Measurements from ENCODE around the gene ASCL5.

The ASCL5 gene

DNA sequence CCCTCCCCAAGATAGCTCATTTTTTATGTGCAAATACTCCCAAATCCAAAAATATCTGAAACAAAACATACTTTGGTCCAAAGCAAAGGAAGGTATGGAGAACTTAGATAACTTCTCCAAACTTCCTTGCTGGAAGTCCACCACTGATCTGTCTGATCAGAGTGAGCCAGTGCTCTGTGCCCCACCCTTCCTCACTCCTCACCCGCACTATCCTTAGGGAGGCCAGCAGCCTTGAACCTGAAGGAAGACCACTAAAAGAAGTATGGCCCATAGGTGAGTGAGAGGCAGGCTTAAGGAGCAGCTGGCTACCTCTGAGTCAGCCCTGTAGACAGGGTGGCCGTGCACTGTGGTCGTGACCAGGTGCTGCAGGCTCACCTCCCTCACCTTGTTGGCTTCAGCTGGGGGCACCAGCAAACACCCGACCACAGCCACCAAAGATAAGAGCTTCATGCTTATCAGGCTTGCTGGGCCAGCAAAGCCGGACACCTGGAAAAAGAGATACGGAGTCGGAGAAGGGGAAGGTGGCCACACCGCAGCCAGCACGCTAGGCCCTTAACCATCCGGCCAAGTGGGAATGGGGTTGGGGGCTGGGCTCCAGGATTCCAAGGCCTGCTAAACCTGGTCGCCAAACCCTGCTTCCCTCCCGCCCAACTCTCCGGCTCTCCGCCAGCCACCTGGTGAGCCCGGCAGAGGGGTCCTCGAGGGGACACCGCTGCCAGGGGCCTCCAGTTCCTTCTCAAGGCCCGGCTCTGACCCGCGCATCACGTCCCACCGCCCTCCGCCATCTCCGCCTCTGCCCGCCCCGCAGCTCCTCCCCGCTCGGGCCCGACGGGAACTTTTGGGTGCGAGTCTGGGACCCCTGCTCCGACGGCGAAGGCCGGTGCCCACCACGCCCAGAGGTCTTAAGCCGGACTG lies 26.7 kb upstream of the ASCL5 start:
- DNase-seq, result no peak

DNA sequence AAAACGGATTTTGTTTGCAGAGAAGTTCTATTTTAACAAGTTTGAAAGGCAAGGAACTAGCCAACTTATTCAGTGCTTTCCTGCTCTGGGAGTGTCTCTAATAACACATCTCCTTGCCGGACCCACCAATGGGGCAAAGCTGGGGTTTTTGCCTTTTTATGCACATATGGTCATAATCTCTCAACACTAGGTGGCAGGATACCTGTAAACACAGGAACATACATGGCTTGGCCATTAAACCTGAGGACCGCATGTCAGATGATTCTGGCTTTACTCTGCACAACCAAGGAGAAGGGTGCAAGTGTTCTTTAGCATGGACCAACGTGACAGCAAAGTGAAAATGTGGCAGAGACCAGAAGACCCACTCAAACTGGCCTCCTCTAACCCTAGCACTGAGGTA lies 22.4 kb upstream of the ASCL5 start:
- DNase-seq, result peak in 1 of 2 donors; percentile 32

DNA sequence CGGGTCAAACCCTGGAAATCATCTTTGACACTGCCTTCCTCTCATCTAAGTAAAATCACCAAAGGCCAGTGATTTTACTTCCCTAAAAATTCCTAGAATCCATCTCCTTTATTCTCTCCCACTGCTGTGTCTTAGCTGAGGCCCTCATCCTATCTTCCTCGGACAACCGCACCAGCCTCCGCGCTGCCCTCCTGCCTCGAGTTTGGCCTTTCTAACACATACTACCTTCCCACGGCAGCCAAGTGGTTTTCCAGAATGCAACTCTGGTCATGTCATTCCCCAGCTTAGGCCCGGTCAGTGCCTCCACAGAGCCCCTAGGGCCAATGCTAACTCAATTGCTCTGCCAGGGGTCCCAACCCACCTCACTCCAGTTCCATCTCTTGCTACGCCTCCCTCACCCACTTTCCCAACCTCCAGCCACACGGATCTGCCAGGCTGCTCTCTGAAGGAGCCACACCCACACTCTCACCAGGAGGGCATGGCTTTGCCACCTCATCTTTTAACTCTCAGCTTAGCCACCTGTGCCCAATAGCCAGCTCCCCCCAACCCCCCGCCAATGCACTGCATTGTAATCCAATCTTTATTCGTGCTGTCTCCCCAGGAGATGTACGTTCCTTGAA lies 20.5 kb upstream of the ASCL5 start:
- no peak for DNase-seq

DNA sequence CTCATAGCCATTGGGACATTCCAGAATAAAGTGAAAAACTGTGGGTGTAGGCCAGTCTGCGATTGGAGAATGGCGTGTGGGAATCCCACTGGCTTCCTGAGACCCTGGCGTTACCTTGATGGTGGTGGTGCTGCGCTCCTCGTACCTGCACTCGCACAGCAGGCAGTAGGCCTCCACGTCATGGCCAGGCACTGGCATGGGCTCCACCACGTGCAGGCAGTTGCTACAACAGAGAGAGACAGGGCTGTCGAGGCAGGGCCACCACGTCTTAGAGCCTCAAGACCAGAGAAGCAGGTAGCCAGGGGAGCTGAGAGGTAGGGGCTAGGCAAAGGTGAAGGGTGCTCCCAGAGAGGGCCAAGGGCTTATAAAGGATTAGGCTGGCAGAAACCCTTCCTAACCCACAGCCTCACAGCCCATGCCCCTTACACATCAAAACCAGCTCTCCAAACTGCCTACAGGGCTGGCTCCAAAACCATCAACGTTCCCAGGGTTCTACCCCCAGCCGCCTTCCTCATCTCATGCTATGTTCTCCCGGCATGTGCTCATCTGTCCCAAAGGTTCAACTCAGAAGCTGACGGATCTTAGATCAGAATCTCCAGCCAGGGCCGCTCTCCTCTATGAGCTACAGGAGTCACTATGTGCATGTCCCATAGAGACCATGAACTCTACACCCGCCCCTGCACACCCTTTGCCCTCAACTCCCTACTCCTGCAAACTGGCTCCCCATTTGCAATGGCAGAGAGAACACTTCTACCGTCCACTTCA lies 19.8 kb upstream of the ASCL5 start:
- DNase-seq, result no peak

DNA sequence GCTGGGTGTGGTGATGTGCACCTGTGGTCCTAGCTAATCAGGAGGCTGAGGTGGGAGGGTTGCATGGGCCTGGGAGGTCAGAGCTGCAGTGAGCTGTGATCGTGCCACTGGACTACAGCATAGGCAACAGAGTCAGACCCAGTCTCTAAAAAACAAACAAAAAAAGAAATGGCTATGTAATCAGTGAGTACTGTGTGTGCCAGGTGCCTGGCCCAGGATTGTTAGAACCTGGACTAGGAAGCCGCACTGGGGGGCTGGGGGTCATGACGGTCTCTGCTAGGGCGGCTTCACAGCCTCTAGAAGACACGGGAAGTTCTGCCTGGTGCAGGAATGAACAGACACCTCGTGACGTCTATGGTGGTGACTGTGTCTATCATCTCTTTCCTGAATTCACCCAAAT lies 18.8 kb upstream of the ASCL5 start:
- DNase-seq, result no peak

DNA sequence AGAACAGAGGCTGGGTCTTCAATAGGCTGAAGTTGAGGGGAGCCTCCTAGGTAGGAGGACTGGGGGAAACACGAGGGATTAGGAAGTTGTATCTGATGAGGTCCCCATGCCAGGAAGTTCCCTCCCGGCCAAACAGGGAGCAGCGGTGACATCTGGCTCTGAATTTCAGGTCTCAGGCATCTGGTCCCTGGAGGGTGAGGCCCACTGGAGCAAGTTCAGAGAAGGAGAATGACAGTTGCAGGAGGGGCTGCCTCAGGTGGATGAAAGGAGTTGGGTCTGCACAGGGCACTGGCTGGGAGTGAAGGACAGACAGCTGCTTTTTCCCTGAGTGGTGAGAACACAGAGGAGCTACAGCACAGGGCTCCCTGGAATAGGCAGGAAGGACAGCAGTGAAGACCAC lies 18.1 kb upstream of the ASCL5 start:
- DNase-seq, result no peak

DNA sequence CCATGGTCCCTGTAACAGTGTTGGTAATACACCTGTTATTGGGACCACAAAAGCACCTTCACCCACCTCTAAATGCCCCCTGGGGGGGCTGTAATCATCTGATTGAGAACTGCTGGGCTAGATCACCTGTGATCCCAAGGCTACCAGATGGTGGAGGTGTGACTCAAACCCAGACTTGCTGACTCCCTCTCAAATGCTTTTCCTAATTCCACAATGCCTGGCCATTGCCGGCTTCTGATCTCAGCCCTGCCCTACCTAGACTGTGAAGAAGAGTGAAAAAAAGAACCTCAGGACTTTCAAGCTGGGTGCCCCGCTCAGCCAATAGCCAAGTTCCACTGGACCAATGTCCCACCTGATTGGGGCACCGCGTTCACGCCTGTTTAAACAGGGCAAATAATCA lies 17.7 kb upstream of the ASCL5 start:
- no peak for DNase-seq

DNA sequence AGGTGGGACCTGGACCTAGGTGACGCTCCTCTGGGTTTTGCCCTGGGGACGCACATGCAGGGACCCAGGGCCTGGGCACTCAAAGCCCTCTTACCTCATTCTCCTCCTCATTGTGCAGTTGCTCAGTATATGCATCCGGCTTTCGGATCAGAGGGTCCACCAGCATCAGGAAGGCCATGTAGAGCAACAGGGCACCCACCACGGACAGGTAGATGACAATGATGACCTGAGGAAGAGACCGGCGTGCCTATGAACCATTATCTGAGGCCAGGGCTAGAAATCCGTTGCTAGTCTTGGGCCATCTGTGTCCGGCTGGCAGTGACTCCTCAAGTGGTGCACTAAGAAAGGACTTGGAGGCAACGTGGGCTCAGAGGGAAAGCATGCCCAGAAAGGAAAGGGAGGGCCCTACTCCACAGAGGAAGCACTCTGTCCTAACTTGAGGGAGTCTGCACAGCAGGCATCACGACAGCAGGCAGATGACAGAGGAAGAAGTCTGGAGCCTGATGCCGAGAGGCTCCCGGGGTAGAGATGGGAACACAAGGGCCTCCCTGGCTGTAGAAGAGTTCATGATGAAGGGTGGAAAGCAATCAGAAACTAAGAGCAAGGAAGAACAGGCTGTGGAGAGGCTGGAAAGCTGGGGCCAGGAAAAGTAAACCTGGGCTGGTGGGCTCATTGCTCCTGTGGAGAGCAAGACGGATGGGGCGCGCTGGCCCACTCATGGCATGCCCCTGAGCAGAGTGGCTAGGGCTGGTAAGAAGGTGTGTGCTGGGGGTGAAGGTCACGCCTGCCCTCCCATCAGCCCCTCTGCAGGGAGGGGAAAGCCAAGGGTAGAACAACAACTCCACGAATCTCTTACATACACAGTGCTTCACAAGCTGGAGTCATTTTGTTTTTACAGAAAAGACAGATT lies 17.0 kb upstream of the ASCL5 start:
- no peak for DNase-seq

DNA sequence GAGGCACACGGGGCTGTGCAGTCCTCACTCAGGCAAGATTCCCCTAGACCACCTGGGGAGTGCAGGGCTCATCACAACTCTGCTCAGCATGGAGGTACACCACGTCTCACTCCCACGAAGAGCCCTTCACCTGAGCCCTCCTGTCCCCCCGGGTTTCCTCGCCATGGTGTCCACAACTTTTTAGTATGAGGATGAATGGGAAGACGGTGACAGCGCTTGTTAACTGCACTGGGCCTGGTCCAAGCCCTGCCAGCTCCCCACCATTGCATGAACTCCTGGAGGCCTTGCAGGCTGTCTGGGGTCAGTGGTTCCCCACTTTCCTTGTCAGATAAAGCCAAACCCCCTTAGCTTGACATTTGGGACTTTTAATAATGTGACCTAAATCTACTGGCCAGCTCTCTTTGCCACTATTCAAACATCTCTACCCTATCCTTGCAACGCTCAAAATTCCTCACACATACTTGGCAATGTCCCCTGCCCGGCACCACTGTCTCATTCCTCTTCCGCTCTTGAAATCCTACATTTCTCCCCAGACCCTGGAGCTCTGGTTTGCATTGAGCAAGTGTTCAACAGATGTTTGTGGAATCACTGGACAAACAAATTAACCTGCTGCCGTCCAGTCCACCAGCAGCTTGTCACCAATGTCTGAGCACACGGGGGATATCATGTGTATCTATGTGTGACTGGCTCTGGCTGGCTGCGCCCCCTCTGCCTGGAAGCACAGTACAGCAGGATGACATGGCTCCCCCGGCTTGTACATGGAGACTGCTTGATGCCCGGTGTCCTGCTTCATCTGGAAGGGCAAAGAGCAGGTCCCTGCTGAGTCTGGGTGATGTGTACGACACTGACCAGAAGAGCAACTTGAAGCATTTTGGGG lies 16.1 kb upstream of the ASCL5 start:
- DNase-seq, result no peak

DNA sequence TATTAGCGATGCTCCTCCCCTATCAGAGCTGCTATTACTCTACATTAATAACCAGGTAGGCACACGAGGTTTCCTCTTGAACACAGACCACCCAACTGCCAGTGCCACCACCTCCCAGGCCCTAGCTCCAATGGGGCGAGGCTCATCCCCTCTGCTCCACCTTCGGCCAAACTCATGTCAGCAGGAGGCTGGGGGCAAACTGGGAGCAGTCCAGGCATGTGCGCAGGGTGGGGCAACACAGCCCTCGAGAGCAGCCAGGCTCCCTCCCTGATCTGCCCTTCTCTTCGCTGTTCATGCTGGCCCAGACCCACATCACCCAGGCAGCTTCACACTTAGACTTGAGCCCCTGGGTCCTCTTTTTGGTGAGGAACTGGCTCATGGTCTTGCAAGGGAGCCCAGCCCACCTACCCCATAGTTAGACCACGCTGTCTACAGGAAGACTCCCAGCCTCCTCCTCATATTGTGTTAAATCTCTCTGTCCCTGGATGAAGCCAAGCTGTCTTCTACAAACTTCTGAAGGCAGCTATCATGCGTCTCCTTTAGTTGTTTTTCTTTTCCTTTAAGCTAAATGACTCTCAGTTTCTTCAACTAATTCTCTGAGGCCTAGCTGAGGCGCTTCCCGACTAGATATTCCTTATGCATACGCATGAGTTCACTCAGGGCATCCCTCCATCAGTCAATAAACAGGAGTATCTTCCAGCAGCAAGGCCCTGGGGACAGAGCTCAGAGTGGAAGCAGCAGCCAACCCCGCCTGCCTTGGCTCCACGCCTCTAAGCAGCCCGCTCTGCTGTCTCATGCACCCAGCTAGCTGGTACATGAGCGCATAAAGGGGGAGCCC lies 15.2 kb upstream of the ASCL5 start:
- DNase-seq, result no peak

DNA sequence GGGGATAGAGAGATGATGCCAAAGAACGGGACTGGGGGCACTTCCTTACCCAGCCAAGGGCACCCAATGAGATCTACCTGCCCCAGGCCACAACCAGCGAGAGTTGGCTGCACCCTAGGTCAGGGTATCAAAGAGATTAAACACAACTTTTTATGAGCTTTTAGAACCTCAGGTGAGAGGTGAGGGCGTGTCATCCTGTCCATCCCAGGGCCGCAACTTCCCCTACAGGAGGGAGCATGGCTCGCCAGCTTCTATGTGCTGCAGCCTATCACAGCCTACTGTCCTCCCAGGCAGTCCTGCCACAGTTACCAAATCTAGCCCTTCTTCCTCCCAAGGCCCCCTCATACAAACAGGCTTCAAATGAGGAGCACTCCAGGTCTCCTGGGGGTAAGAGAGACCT lies 14.4 kb upstream of the ASCL5 start:
- no peak for DNase-seq

DNA sequence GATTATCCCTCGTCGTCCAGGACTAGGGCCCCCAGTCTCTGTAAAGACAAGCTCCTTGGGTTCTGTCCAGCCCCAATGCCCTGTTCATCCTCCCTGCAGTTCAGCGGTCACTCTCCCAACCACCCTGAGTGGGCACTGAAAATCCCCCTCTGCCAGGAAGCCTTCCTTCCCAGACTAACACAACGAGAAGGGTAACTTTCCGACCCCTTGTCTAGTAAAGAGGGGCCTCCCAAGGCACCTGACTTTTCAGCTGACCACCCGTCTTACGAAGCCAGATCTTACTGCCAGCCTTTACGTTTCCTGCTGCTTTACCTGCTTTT lies 13.9 kb upstream of the ASCL5 start:
- no peak for DNase-seq

DNA sequence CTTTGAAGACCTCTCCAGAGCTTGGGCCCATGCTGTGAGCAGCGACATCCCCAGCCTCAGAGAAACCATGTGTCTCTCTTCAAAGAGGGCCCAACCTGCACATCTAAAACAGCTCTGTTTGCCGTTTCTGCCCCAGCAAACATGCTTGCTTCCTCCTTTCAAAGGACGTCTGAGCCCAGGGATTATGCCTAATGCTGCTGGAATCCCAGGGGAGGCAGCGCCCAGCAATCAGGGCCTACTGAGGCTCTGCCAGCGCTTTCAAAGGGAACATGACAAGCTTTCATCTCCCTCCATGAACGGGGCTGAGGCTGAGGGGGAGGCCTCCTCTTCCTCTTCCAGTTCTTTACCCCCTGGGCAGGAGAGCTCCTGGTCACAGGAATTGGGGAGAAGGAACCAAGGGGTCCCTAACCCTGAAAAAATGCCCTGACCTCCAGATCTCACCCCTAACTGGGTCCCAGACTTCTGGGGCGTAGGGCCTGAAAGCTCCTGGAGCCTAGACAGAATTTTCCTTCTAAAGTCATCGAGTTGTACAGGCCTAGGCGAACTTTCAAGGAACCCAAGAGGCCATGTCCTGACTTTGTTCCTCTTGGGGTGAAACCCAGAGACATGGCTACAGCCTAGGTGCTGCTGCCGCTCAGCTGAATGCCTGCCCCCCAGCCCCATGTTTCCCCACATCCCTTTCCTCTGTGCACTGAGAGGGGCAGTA lies 13.4 kb upstream of the ASCL5 start:
- DNase-seq, result no peak

DNA sequence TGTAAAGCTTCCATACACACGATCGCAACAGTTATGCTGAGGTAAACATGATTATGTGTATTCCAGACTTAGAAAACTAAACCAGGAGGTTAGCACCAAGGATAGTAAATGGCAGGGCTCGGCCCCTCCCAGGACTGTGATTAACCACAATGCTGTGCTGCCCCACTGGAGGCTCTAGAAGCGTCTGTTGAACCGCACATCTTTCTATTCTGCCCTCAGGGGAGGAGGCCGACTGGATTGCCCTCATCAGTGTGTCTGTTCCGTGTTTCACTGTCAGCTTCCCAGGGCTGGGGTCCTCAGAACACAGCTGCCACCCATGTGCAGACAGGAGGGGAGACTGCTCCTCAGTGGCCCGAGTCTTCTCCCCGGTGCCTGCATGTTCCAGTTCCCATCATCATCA lies 12.8 kb upstream of the ASCL5 start:
- no peak for DNase-seq

DNA sequence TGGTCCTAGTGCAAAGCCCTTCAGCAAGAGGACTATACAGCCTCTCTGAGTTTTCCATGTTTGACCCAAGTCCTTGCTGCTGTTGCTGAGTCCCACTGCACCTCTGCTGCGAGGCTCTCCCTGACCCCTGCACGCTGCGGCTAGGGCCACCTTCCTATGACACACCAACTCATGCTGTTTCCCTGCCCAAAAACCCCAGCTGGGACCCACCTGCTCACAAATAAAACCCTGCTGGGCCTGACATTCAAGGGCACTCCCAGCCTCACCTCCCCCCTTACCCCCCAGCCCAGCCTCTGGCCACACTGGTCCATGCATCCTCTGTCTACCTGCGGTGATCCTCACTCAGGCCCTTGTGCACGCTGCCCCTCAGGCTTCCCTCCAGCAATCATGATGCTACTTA lies 12.3 kb upstream of the ASCL5 start:
- no peak for DNase-seq

DNA sequence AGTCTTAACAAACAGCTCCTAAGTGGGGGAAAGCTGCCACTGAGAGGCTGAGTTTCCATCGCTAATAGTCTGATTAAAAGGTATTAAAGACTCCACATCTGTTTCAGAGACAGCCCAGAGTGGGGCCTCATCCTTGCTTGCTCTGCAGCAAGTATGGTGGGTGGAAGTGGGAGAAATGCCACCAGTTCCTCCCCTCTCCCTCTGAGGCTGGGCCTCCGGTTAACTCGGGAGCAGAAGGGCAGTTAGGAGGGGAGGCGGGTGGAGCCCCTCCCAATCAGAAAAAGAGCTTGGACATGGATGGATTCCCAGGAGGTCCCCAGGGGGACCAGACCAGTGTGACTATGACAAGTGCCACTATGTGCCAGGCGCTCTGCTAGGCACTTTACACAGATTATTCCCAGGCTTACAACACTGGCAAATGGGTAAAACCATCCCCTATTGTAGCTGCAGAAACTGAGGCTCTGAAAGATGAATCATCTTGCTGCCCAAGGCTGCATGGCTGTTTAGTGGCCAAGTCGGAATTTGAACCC lies 11.4 kb upstream of the ASCL5 start:
- no peak for DNase-seq

DNA sequence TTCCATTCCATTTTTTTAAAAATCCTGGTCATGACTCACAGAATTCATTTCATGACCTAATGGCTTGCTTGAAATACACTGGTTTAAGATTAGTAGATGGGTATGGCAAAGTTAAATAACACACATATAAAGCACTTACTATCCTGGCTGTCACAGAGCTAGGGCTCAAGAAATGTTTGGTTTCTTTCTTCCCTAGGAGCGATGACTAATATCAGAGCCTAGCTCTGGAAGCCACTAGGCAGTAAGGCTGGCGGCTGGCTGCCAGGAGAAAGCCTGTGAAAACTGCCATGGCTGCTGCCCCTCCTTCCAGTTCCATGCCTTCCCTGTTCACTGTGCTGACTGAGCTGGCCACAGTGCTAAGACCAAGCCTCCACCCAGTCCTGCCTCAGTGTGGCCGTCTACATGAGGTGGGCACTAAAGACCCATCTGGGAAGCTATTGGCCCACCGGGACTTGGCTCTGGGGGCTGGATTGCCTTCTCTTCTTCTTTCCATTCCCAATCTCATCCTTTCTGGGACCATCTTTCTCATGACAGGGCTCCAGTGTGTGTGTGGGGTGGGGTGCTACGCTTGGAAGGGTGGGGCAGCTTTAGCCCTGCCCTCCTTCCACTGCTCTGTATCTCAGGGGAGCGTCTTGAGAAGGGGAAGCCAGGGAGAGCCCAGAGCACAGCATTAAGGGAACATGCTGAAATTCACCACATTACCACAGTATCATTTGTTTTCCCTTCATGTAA lies 10.8 kb upstream of the ASCL5 start:
- no peak for DNase-seq

DNA sequence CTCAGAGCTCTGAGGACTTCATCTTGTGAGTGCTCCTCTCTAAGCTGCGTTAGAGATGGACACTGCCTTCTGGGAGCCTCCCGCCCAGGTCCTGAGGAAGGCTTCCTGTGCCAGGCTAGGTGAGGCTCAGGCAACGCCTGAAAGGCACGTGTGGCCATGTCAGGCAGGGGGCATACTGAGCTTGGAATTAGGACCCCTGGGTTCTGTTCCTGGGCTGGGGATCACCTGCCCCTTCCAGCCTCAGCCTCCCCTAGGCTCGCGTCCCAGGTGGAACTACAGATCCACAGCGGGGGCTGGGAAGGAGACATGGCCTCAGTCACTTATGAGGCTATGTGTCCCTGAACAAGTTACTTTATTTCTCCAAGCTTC lies 10.0 kb upstream of the ASCL5 start:
- no peak for DNase-seq

DNA sequence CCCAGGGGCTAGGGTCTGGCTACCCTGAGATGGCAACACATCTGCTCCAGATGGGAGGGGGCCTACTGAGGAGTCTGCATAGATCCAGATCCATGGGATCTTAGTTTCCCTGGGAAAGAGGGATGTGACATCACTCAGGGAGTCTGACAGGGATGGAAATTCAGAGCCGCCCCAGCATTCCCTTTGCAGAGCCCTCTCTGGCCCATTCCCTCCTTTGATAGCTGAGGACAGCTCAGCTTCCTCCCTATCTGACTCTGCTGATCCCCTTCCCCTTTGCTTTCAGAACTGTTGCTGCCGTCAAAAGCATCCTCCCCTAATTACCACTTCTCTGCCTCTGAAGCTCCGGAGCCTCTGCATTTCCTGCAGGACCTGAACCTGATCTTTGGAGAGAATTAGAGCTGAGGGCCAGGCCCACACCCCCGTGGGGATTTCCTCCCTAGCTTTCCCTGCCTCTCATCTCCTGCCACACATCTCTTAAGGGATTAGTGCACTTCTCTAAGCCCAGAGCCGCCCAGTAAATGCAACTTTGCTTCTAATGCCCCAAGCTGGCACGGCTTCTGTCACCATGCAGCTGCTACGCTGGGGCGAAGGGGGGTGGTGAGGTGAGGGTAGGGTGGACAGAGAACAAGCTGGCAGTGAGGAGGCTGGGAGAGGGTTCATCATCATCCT lies 9.5 kb upstream of the ASCL5 start:
- DNase-seq, result no peak

All from CD4-positive, alpha-beta T cell treated with Interferon alpha-2 for 1 hour (primary cell).